GM10248 (cell line): ENCODE measurements around the gene TNIK.

Experiments used
- CTCF ChIA-PET: fragments of 300-600 bp; sonication (Branson Sonifier 250); formaldehyde crosslinking; extraction: SDS; loops from one replicate; lab custom pipeline; 2021; ENCODE audit warnings: antibody characterized with exemption; lab: Yijun Ruan, JAX
- POLR2A ChIA-PET: fragments of 350-650 bp; sonication (Branson Sonifier 250); formaldehyde crosslinking; extraction: SDS; loops from one replicate; lab custom pipeline; 2020; ENCODE audit warnings: antibody characterized with exemption; lab: Yijun Ruan, JAX
- DNase-seq: peaks from one replicate; pipeline ENCODE4 v3.0.0; 2012; ENCODE audit errors: extremely low spot score
- TF ChIP-seq, protein P1 (sequence below): IDR thresholded peaks from 2 replicates; pipeline ENCODE4 v1.5.1; 2012; ENCODE audit warnings: mild to moderate bottlenecking, low read depth; ENCODE audit errors: extremely low read depth, missing control alignments, control extremely low read depth

Gene TNIK

DNA sequence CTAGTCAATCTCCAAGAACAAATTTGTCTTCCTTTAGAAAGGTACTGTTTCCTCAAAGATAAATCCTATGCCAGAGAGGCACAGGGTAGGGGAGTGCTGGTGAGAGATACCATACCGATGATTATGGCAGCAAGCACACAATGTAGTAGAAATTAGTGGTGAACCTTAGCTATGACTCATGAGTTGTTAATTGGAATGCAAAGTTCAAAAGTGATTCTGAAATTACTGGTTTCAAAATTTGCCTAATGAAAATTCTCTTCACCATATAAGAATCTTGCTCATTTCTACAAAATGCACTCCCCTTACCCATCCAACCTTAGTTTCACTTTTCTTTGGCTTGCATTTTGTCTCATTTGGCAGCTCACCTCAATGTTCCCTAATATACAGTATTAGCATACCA, 294.2 kb downstream of the TNIK start:
- ChIA-PET POLR2A (no interaction called here), CTCF (interaction anchor here (1.2 to 2.9 kb wide), 4 partner anchors 8 to 400 kb away, joined by 3 to 24 read pairs (median 4); no protein-coding TSS in a partner anchor)
- TF ChIP-seq, protein P1, sequence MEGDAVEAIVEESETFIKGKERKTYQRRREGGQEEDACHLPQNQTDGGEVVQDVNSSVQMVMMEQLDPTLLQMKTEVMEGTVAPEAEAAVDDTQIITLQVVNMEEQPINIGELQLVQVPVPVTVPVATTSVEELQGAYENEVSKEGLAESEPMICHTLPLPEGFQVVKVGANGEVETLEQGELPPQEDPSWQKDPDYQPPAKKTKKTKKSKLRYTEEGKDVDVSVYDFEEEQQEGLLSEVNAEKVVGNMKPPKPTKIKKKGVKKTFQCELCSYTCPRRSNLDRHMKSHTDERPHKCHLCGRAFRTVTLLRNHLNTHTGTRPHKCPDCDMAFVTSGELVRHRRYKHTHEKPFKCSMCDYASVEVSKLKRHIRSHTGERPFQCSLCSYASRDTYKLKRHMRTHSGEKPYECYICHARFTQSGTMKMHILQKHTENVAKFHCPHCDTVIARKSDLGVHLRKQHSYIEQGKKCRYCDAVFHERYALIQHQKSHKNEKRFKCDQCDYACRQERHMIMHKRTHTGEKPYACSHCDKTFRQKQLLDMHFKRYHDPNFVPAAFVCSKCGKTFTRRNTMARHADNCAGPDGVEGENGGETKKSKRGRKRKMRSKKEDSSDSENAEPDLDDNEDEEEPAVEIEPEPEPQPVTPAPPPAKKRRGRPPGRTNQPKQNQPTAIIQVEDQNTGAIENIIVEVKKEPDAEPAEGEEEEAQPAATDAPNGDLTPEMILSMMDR = no peak
- DNase-seq = no peak

DNA sequence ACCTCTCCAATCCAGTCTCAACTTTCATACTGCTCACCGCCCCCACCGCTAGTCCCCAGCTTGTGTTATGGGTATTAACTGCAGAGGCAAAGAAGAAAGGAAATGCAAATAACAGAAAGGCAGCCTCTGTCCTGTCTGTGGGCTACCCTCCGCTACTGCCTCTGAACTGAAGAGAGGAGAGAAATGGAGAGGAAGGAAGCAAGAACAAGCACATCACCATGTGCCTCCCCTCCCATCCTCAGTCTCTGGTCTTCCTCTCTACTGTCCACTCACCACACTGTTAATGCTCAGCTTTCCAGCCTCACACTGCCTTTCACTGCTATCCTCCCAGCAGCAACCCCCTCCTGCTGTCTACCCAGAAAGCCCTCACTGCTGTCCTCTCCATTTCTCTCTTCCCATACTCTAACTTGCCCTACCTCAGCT, 294.7 kb downstream of the TNIK start:
- POLR2A ChIA-PET = no interaction called here
- TF ChIP-seq, protein P1 = no peak
- no peak for DNase-seq
- CTCF ChIA-PET = interaction anchor here (0.8 to 2.9 kb wide), 6 partner anchors 8 to 607 kb away, joined by 3 to 24 read pairs (median 3); no protein-coding TSS in a partner anchor

DNA sequence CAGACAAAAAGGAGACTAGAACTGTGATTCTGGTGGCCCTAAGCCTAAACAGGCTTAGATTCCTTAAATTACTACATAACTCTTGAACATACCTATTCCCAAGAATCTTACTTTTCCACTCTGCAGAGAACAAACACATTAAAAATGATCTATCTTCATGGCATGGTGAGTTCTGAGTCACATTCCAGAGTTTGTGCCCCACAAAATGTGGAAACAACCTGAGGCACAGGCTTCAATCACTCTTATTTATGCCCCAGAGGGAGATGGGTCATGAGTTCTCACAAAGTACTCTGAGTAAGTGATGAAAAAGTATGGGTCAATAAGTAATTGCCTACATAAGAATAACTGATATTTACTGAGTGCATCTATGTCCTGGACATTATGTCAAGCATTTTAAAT, 296.1 kb downstream of the TNIK start:
- TF ChIP-seq, protein P1 = no peak
- DNase-seq = no peak
- CTCF ChIA-PET = interaction anchor here (2.9 kb wide), 1 partner anchor 402 kb away, joined by 24 read pairs; no protein-coding TSS in a partner anchor
- POLR2A ChIA-PET = no interaction called here

DNA sequence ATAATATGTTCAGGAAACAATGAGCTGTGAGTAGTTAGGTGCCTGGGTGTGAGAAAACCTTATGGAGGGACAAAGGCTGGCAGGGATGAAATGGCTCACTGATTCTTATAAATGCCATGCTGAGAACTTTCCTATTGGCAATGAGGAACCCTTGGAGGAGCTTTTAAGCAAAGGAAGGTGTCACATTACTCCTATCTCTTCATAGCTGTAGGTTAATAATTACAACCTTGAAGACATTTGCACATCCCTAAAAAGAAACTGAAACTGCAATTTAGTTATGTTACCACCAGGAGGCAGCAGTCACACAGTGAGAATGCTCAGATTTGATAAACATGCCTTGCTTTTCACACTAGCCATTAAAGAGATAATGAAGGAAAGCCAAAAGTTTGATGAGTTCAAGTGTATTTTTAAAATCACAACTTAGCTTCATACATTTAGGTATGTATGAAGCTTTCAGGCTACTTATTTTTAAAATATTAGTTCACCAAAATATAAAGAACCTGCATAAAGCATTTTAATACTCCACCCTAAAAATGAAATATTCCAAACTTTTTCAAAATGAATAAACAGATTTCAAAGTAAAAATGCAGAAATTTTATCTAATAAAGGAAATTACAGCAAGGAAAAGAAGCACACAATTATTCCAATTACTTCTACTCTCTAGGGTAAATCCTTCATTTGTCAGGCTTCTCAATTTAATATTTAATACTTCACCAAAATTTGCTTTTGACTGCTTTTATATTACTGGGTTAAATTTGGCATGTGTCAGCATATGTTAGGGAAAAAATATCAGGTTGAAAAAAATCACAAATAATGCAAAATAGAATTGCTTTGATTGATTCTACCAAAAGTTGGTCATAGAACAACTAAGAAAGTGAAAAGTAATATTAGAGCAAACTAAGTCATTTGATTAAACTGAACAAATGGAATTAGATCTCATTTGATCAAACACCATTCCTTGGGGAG, 296.8 kb downstream of the TNIK start:
- ChIA-PET POLR2A (no interaction called here), CTCF (interaction anchor here (0.6 to 2.2 kb wide), 24 partner anchors 8 to 431 kb away, joined by 3 to 44 read pairs (median 3); no protein-coding TSS in a partner anchor)
- peak; percentile 60 for DNase-seq
- TF ChIP-seq, protein P1 = peak; percentile 74

DNA sequence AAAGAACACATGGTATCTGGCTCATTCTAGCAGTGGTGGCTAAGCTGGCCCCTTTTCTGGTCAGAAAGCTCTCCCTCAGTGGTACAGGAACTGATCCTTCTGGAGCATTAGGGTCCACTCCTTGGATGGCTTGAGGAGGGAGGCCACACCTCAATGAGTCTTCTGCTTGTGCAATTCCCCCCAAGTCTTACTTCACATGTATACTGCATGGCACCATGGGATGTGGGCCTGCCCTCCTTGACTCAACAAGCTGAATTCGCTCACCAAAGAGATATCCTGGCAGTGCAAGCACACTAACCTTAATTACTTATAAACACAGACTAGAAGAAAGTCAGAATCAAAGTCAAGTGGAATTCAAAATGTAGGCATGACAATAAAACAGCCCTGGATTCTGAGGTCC, 299.9 kb downstream of the TNIK start:
- ChIA-PET CTCF (interaction anchor here (1.3 to 1.7 kb wide), 2 partner anchors 9 to 406 kb away, joined by 4 to 5 read pairs; no protein-coding TSS in a partner anchor), POLR2A (no interaction called here)

DNA sequence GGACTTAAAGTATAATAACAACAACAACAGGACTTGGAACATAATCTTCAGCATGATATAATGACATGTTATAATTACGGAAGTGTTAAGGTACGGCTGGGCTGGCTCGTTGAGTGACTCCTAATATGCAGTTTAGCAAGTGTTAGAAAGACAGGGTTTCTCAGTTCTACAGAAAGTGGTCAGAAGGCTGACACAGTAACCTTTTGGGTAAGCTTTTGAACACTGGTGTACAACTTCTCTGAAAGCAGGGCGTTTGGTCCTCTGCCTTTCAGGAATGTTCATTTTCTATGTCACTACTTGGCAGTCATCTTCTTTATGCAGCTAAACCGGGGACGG, 300.4 kb downstream of the TNIK start:
- CTCF ChIA-PET = interaction anchor here (1.3 to 1.7 kb wide), 2 partner anchors 8 to 407 kb away, joined by 4 to 5 read pairs; no protein-coding TSS in a partner anchor
- TF ChIP-seq, protein P1 = no peak
- no peak for DNase-seq
- POLR2A ChIA-PET = no interaction called here

More for the DNA sequence above, 299.9 kb downstream of the TNIK start:
- TF ChIP-seq, protein P1 = no peak
- DNase-seq = no peak
